MCF 10A (cell line): Measurements from ENCODE around the gene RNF227. TPM values are rescaled to one million over a fixed set of nuclear protein-coding genes. Genes with fewer than 3 reads are reported as not detected.

ENCODE experiments used
- BruUV-seq: library from RNA; stranded (reverse); fragments of 400-500 nt; replicated peaks from 2 replicates; lab custom pipeline; 2021; lab: Mats Ljungman, UMichigan
- CTCF ChIA-PET: fragments of 300-600 bp; sonication (Branson Sonifier 250); formaldehyde crosslinking; extraction: SDS; loops from one replicate; lab custom pipeline; 2021; ENCODE audit warnings: antibody characterized with exemption, inconsistent platforms; lab: Yijun Ruan, JAX
- POLR2A ChIA-PET: fragments of 300-600, 350-650 bp; sonication (Branson Sonifier 250); formaldehyde crosslinking; extraction: SDS; loops from one replicate; lab custom pipeline; 2020; ENCODE audit warnings: antibody characterized with exemption, inconsistent platforms; lab: Yijun Ruan, JAX
- DNase-seq: peaks from one replicate; pipeline ENCODE4 v3.0.0-alpha.2; 2018; ENCODE audit not compliant: unreplicated experiment
- H3K27ac Mint-ChIP-seq: one replicate; pipeline ENCODE4 v1.8.0; 2022; ENCODE audit warnings: mild to moderate bottlenecking, low read depth, mixed read lengths; ENCODE audit not compliant: unreplicated experiment
- H3K27me3 Mint-ChIP-seq: one replicate; pipeline ENCODE4 v1.8.0; 2022; ENCODE audit warnings: mixed read lengths; ENCODE audit not compliant: insufficient read depth, unreplicated experiment
- H3K36me3 Mint-ChIP-seq: one replicate; pipeline ENCODE4 v1.8.0; 2022; ENCODE audit warnings: mild to moderate bottlenecking, moderate library complexity, mixed read lengths; ENCODE audit not compliant: insufficient read depth, unreplicated experiment
- H3K4me1 Mint-ChIP-seq: one replicate; pipeline ENCODE4 v1.8.0; 2022; ENCODE audit warnings: mixed read lengths; ENCODE audit not compliant: insufficient read depth, unreplicated experiment
- H3K4me3 Mint-ChIP-seq: one replicate; pipeline ENCODE4 v1.8.0; 2022; ENCODE audit warnings: mild to moderate bottlenecking, moderate library complexity, mixed read lengths; ENCODE audit not compliant: unreplicated experiment
- H3K9me3 Mint-ChIP-seq: one replicate; pipeline ENCODE4 v1.8.0; 2022; ENCODE audit warnings: mixed read lengths; ENCODE audit not compliant: unreplicated experiment
- intact Hi-C: fragments of 100-400 bp; cut with micrococcal nuclease; formaldehyde crosslinking; loops from 2 replicates; pipeline ENCODE4 v1.14.1; 2022
- total RNA-seq: library from RNA; stranded (reverse); gene quantifications from 2 replicates; pipeline ENCODE4 v1.2.3, GENCODE V29; 2022
- TF ChIP-seq, protein P1 (sequence below): fragments of 200-600 bp; IDR thresholded peaks from one replicate; pipeline ENCODE4 v1.8.0; 2022; ENCODE audit warnings: antibody characterized with exemption, mild to moderate bottlenecking; ENCODE audit not compliant: unreplicated experiment

Gene RNF227
- total RNA-seq, 1 experiment from 2014 or later, result 7.4 TPM

DNA sequence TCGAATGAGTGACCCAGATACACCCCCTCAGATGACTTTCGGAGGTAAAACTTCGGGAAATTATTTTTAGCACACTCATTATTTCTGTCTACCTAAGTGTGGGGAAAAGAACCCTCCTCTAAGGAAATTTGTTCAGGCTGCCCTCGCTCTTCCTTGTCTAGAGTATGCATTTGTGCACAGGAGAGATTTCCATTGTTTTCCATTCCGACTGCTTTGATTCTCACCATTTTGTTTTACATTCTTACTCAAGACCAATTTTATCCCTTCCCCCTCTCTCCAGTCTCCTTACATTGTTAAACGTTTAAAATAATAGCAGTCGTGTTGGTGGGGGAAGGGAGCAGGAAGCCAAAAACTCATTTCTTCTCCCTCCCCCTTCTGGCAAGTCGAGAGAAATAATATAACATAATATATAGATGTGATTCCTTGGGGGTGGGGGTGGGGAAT lies 29.0 kb downstream of the RNF227 start:
- POLR2A ChIA-PET, result interaction anchor here (0.7 to 2.2 kb wide), 5 partner anchors 15 to 214 kb away, joined by 3 to 12 read pairs (median 6); partner anchors contain the start of genes CYB5D1 and NAA38
- DNase-seq, result no peak
- no peaks in the 10 kb centered on the region for H3K9me3 Mint-ChIP-seq
- no peak overlapping the region for H3K27ac Mint-ChIP-seq
- CTCF ChIA-PET, result no interaction called here
- peaks cover 31% of the 10 kb centered on the region for H3K36me3 Mint-ChIP-seq
- intact Hi-C loops, result loop anchor here (2.0 kb wide), 1 partner anchor 50 kb away; no protein-coding TSS in a partner anchor
- H3K4me3 Mint-ChIP-seq, result no peak overlapping the region
- H3K4me1 Mint-ChIP-seq, result no peaks in the 10 kb centered on the region
- BruUV-seq, result no TSS peak
- TF ChIP-seq, protein P1, sequence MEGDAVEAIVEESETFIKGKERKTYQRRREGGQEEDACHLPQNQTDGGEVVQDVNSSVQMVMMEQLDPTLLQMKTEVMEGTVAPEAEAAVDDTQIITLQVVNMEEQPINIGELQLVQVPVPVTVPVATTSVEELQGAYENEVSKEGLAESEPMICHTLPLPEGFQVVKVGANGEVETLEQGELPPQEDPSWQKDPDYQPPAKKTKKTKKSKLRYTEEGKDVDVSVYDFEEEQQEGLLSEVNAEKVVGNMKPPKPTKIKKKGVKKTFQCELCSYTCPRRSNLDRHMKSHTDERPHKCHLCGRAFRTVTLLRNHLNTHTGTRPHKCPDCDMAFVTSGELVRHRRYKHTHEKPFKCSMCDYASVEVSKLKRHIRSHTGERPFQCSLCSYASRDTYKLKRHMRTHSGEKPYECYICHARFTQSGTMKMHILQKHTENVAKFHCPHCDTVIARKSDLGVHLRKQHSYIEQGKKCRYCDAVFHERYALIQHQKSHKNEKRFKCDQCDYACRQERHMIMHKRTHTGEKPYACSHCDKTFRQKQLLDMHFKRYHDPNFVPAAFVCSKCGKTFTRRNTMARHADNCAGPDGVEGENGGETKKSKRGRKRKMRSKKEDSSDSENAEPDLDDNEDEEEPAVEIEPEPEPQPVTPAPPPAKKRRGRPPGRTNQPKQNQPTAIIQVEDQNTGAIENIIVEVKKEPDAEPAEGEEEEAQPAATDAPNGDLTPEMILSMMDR, result peak; percentile 11
- no peaks in the 10 kb centered on the region for H3K27me3 Mint-ChIP-seq

DNA sequence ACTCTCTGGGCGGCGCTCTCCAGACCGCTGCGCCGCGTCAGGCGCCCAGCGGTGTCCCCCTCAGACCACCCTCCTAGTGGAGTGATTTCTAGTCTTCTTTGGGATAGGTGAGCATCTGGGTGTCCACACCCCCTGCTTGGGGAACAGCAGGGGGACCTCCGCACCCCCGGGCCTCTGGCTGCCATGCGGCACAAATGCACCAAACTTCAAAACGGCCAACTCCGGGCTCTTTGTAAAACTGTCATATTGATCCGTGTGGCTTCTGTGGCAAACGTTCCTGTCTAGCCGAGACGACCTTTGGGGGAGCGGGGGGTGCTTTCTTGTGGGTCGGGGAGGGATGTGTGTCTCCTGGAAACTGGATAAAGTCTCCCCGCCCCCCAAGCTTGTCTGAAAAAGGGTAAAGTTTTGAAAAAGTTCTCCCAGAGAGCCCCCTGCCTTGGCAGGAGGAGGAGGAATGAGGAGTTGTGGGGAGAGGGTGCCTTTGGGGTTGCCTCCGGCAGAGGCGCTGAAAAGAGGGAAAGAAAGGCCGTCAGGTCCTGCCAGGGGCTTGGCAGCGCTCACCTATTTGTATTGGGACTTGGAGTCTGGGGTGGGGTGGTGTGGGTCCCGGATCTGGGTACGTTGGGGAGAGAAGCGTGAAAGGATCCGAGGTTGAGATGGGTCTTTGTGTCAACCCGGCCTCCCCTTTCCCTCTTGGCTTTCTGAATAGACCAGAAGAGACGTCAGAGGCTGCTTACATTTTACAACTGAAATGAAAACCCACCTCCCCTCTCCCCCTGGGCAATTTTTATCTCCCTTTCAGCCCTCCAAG lies 29.7 kb downstream of the RNF227 start:
- TF ChIP-seq, protein P1, result no peak
- H3K36me3 Mint-ChIP-seq, result peaks cover 25% of the 10 kb centered on the region
- POLR2A ChIA-PET, result interaction anchor here (0.7 to 2.2 kb wide), 16 partner anchors 15 to 328 kb away, joined by 3 to 12 read pairs (median 3); partner anchors contain the start of genes CYB5D1, NAA38, RNF227 and TNFSF13
- no peaks in the 10 kb centered on the region for H3K27me3 Mint-ChIP-seq
- H3K4me3 Mint-ChIP-seq, result no peak overlapping the region
- CTCF ChIA-PET, result interaction anchor here (0.6 to 1.3 kb wide), 5 partner anchors 21 to 104 kb away, joined by 3 to 6 read pairs (median 3); partner anchors contain the start of gene KDM6B
- BruUV-seq, result TSS peak; percentile 35
- intact Hi-C loops, result loop anchor here (2.0 kb wide), 1 partner anchor 50 kb away; no protein-coding TSS in a partner anchor
- no peak overlapping the region for H3K27ac Mint-ChIP-seq
- H3K4me1 Mint-ChIP-seq, result no peaks in the 10 kb centered on the region
- H3K9me3 Mint-ChIP-seq, result no peaks in the 10 kb centered on the region
- peak; percentile 45 for DNase-seq

DNA sequence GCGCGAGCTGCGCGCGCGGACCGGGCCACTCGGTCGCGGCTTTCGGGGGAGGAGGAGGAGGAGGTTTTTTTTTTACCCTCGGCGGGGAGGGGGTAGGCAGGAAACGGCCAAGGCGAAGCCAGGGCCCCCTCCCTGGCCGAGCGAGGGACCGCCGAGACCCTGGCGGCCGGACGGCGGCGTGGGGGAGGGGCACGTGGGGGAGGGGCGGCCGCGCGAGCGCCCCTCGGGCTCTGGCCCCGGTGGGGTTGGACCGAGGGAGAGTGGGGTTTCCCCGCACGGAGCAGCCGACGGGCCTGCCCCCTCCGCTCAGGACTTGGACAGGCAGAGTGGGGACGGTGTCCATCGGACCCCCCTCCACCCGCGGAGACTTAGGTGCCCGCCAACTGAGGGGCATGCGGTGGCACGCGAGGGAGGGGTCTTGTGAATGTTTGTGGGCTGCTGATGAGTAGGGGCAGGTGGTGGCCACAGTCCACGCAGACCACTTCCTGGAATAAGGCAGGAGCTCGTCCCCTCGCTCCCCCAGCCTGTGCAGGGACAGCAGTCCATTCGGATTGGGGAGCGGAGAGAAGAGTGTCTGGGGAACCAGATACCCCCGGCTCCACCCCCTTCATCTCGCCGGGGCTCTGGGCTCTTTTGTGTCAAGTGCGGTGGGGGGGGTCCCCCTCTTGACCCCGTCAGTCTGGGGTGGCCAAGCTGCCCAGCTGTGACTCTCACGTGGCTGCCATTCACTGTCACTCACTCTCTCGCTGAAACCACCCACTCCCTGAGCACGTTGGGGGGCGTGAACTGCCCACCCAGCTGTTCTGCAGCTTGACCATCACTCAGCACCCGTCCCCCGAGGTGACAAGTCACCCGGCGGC lies 30.5 kb downstream of the RNF227 start:
- CTCF ChIA-PET, result interaction anchor here (0.6 to 1.3 kb wide), 5 partner anchors 20 to 104 kb away, joined by 3 to 6 read pairs (median 3); partner anchors contain the start of gene KDM6B
- DNase-seq, result peak; percentile 49

More for the DNA sequence above, 30.5 kb downstream of the RNF227 start:
- BruUV-seq, result no TSS peak
- TF ChIP-seq, protein P1, result no peak
- Mint-ChIP-seq H3K4me1 (no peaks in the 10 kb centered on the region), H3K27ac (no peak overlapping the region), H3K4me3 (no peak overlapping the region), H3K9me3 (no peaks in the 10 kb centered on the region), H3K27me3 (no peaks in the 10 kb centered on the region), H3K36me3 (peaks cover 16% of the 10 kb centered on the region)
- intact Hi-C loops, result loop anchor here (2.0 kb wide), 1 partner anchor 49 kb away; no protein-coding TSS in a partner anchor
- POLR2A ChIA-PET, result interaction anchor here (0.5 to 2.2 kb wide), 18 partner anchors 9 to 327 kb away, joined by 3 to 12 read pairs (median 3); partner anchors contain the start of genes CYB5D1, NAA38, RNF227 and TNFSF13
